Central memory CD4-positive, alpha-beta T cell (primary cell): ENCODE data around the gene MYH11.

Experiments
- DNase-seq: peaks from one replicate; pipeline ENCODE4 v3.0.0; 2022
- total RNA-seq, 3 experiments: gene quantifications; one replicate each; lab custom pipeline; 2026; lab: John Stamatoyannopoulos, UW

Gene MYH11
- 0 to 0.07 (median 0) reads per million in 3 experiments for total RNA-seq

DNA sequence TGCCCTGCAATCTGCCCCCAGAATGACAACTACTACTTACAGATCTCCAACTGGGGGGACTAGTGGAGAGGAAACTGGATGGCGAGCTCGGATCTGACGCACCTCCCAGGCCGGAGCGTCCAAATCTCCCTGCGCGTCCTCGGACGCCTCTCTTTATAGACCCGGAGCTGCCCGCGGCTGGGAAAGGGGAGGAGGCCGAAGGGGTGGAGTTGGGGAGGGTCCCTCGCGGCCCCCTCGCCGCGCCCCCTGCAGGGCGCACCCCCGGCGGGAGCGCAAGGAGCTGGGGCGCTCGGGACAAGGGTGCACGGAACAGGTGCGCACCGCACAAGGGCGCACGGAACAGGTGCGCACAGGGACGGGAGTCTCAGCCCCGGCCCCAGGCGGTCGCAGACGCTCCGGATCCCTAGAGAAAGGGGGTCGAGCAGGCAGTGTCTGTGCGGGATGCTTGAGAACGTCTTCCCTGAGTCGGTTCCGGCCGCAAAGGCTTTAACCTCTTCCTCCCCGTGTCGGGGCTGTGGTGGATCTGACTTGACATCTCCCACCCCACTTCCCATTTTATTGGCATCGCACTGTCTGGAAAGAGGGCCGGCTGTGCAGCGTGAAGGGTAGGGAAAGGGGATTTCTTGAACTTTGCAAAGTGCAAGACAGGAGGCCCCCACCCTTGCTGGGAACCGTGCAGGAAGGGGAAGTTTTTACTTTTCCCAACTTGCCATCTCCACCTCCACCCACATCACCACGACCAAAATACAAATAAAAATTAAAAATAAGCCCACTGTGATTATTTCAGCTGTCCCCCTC is at the start of gene MYH11:
Gene MYH11 (minus strand): TSS at position 128 of the 798 bp plus-strand sequence. CDS start 18,776 bp downstream, outside the sequence.
- DNase-seq = no peak

- no peak for DNase-seq
These were observed 49.6 kb upstream of the MYH11 start for GRCh38 chr16:15906439-15906838.

- no peak for DNase-seq
These were observed 47.1 kb upstream of the MYH11 start for GRCh38 chr16:15903960-15904359.

- DNase-seq = no peak
These were observed 44.2 kb upstream of the MYH11 start for GRCh38 chr16:15900901-15901500.

- DNase-seq = no peak
These were observed 43.5 kb upstream of the MYH11 start for GRCh38 chr16:15900357-15900756.

GRCh38 chr16:15899538-15900100 is 42.8 kb upstream of the MYH11 start:
- no peak for DNase-seq

GRCh38 chr16:15898654-15899053 is 41.8 kb upstream of the MYH11 start:
- no peak for DNase-seq

- no peak for DNase-seq
These were observed 41.0 kb upstream of the MYH11 start for GRCh38 chr16:15897834-15898254.

GRCh38 chr16:15897121-15897780 is 40.4 kb upstream of the MYH11 start:
- no peak for DNase-seq

GRCh38 chr16:15894571-15895374 is 37.9 kb upstream of the MYH11 start:
- DNase-seq = no peak

DNA sequence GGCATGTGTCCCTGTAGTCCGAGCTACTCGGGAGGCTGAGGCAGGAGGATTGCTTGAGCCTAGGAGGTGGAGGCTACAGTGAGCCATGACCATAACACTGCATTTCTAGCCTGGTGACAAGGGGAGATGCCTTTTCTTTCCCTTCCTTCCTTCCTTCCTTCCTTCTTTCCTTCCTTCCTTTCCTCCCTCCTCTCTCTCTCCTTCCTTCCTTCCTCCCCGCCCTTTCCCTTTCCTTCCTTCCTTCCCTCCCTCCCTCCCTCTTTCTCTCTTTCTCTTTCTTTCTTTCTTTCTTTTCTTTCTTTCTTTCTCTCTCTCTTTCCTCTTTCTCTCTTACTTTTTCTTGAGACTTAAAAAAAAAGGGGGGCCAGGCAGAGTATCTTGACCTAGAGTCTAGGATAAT is 34.7 kb upstream of the MYH11 start:
- DNase-seq = no peak

DNA sequence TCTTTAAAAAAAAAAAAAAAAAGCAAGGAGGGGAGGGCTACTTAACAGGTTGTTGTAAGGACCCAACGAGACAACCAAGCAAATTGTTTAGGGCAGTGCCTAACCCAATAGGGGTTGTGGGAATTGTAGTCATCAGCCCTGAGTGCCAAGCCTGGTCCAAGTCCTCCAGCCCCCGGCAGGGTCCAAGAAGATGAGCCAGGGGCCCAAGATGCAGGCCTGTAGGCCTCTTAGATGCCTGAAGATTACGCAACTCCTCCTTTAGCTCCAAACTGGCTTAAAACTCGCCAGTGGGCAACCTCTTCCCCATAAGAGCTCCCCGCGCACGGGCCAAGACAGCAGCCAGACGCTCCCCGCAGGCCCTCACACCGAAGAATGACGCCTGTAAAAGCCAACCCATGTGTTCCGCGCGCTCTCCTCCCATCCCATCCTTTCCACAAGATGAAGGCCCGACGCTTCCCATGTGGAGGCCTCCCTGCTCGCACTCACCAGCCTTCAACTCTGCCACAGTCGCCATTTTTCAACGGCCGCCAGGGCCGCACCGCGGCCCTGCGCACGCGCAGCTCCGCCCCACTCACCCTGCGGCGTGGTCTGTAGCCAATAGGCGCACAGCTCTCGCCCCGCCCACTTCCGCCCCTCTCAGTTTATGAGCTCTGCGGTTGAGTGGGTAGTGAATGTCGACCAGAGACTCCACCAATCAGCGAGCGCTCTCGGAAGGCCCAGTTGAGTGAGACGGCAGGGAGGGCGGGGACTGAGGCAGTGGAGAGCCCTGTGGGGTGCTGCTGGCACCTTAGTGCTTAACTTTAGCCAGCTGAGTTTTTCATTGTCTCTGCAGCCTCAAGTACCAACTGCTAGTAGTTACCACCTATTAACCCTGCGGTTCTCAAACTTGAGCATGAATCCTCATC is 31.5 kb upstream of the MYH11 start, which contains the start of gene CEP20:
Gene CEP20 (minus strand): TSS at position 532 of the 905 bp plus-strand sequence. CDS start 18 bp downstream, at position 514.
- DNase-seq = peak; percentile 99

- no peak for DNase-seq
These were observed 30.5 kb upstream of the MYH11 start for GRCh38 chr16:15887283-15887682.

DNA sequence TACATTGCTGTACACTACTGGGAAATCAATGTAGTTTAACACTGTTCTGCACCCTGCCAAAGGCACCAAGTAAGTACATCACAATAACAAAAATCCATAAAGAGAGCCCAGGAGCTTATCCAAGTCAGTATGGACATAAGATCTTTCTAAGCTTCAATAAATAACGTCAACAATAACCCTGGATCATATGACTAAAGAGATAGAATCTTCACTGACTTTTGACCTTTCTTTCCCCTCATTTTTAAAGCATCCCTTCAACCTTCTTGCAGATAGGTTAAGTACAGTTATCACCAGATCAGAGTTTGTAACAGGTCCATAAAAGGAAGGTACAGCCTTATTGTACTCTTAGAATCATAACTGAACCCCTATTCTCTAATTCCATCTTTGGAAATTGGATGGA is 29.2 kb upstream of the MYH11 start:
- DNase-seq = no peak

DNA sequence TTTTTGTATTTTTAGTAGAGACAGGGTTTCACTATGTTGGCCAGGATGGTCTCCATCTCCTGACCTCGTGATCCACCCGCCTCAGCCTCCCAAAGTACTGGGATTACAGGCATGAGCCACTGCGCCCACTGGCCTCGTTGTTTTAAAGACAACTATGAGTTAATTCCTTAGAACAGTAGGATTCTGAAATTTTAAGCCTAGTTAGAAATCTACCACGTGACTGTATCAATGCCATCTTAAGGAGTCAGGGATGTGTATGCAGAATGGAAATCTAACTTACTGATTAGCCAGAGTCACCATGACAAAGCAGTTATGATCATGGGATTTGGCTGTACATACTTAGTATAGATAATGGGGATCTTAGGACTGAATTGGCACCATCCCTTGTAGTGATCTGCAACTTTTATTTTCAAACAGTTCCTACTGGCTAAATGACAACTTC is 28.8 kb upstream of the MYH11 start:
- no peak for DNase-seq

- DNase-seq = no peak
These were observed 25.7 kb upstream of the MYH11 start for GRCh38 chr16:15882563-15882962.

DNA sequence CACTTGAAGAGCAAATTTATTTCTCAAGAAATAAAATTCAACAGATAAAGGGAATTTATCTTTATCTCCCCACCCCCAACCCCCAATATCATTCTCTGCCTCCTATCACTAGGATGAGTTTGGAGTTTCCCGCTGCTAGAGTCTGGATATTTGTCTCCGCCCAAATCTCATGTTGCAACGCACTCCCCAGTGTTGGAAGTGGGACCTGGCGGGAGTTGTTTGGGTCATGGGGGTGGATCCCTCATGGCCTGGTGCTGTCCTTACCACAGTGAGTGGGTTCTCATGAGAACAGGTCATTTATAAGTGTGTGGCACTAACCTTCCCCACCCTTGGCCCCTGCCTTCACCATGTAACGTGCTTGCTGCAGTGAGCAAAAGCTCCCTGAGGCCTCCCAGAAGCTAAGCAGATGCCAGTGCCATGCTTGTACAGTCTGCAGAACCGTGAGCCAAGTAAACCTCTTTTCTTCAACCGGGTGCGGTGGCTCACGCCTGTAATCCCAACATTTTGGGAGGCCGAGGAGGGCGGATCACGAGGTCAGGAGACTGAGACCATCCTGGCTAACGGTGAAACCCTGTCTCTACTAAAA is 25.1 kb upstream of the MYH11 start:
- no peak for DNase-seq

DNA sequence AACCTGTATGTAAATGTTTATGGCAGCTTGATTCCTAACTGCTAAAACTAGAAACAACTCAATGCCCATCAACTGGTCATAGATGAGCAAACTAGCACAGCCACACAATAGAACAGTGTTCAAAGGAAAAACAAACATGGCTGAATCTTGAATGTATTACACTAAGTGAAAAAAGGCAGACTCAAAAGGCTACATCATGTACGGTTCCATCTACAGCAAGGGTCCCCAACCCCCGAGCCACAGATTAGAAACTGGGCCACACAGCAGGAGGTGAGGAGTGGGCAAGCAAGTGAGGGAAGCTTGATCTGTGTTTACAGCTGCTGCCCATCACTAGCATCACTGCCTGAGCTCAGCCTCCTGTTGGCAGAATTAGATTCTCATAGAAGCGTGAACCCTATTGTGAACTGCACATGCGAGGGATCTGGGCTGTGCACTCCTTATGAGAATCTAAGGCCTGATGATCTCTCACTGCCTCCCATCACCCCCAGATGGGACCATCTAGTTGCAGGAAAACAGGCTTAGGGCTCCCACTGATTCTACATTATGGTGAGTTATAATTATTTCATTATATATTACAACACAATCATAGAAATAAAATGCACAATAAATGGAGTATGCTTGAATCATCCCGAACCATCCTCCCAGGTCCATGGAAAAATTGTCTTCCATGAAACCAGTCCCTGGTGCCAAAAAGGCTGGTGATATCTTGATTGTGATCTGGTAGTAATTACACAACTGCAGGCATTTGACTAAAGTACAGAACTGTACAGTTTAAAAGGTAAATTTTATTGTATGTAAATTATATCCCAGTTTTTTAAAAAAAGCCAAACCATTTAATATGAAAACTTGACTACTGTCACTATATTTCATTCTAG is 23.8 kb upstream of the MYH11 start:
- DNase-seq = no peak

DNA sequence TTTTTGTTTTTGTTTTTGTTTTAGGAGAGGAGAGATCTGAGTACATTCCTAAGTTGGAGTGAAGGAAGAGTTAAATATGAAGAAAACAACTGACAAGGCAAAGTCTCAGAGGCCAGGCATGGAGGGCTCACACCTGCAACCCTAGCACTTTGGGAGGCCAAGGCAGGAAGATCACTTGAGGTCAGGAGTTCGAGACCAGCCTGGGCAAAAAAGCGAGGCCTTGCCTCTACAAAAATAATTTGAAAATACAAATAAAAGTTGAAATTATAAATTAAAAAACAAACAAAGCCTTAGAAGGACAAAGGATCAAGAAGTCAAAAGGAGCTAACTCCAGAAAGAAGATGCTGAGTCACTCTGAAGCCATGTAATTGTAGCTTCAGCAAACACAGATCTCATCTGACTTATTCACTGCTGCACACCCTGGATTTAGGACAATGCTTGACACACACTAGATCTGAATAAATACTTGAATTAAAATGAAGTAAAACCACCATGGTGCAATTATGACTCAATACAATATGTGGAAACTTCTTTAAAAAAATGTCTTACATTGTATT is 22.5 kb upstream of the MYH11 start:
- DNase-seq = no peak
